HG03521 (cell line): ENCODE data around the gene HOMER3.
"Not testable (repeated sequence)": the region's sequence is repeated elsewhere in the genome, so short reads cannot be mapped to it uniquely, and the experiment has no call there.

Experiments used
- ATAC-seq: cut with Tn5 transposase; IDR thresholded peaks from one replicate; pipeline ENCODE4 v1.9.1; 2021; ENCODE audit warnings: mild to moderate bottlenecking, moderate library complexity; ENCODE audit not compliant: unreplicated experiment

HOMER3 gene

DNA sequence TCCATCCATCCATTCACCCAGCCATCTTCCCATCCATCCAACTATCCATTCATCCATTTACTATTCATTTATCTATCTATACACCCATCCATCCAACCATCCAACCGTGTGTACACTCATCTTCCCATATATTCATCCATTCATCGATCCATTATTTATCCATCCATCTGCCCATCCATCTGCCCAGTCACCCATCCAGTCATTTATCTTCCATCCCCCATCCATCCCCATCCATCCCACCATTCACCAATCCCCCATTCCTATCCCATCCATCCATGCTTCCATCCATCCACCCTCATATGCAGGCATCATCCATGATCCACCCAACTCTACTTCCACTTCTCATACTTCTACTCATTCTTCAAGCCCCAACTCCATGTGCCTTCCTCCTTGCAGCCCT, 14.0 kb upstream of the HOMER3 start:
- ATAC-seq = no peak

DNA sequence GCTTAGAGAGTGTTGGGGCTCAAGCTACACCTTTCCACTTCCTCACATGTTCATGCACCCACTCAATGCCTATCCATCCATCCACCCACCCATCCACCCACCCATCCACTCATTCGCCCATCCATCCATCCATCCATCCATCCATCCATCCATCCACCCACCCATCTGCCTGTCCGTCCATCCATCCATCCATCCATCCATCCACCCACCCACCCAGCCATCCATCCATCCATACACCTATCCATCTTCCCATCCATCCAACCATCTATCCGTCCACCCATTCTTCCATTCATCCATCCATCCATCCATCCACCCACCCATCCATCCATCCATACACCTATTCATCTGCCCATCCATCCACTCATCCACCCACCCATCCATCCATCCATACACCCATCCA, 13.1 kb upstream of the HOMER3 start:
- no peak for ATAC-seq

DNA sequence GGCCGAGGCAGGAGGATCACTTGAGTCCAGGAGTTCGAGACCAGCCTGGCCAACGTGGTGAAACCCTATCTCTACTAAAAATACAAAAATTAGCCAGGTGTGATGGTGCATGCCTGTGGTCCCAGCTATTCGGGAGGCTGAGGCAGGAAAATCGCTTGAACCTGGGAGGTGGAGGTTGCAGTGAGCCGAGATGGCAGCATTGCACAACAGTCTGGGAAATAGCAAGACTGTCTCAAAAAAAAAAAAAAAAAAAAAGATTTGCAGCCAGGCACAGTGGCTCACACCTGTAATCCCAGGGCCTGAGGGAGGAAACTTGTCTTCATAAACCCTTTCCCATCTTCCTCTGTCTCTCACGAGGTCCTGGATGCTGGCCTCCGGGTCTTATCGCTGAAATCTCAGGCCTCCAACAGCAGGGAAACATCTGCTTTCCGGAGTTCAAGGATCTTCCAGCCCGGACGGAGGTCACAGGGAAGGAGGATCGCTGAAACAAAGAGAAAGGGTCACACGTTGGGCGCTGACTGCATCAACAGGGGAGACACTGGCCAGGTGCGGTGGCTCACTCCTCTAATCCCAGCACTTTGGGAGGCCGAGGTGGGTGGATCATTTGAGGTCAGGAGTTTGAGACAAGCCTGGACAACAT, 11.5 kb upstream of the HOMER3 start:
- ATAC-seq = not testable (repeated sequence)

DNA sequence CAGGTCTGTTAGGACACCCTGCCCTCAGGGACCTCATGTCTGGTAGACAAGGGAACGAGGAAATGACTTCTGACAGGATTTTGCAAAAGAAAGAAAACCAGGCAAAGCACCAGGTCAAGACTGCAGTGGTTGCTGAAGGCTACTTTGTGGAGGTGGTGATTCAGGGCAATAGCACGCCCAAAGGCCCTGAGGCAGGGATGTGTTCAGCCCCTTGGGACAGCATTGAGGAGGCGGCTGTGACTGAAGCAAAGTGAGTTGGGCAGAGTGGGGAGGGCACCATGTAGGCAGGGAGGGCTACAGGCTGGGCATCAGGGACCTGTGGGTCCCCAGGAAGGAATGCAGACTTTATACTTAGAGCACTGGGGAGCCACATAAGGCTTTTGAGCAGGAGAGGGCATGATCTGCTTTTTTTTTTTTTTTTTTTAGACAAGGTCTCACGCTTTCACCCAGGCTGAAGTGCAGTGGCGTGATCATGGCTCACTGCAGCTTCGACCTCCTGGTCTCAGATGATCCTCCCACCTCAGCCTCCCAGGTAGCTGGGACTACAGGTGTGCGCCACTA, 10.8 kb upstream of the HOMER3 start:
- ATAC-seq = no peak

DNA sequence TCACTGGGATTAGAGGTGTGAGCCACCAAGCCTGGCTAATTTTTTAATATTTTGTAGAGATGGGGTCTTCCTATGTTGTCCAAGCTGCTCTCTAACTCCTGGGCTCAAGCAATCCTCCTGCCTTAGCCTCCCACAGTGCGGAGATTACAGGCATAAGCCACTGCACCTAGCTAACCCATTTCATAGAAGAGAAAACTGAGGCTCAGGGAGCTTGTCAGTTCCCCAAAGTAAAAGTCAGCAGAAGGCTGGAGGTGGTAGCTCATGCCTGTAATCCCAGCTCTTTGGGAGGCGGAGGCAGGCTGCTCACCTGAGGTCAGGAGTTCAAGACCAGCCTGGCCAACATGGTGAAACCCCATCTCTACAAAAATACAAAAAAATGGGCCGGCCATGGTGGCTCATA, 8.8 kb upstream of the HOMER3 start:
- no peak for ATAC-seq

DNA sequence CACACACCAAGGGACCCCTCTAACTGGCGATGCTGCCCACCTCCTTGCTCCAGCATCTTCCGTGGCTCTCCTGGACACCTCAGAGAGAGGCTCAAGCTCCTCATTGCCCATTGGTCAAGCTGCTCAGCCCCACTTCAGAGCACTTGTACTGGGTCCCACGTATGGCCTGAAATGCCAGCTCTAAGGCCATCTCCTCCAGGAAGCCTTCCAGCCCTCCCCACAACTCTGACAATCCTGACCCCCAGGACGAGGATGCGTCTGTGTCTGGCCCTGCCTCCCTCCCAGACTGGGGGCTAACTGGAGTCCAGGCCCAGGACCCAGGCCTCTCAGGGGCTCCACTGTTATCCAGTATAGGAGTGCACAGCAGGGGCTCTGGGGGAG, 7.9 kb upstream of the HOMER3 start:
- ATAC-seq = no peak

DNA sequence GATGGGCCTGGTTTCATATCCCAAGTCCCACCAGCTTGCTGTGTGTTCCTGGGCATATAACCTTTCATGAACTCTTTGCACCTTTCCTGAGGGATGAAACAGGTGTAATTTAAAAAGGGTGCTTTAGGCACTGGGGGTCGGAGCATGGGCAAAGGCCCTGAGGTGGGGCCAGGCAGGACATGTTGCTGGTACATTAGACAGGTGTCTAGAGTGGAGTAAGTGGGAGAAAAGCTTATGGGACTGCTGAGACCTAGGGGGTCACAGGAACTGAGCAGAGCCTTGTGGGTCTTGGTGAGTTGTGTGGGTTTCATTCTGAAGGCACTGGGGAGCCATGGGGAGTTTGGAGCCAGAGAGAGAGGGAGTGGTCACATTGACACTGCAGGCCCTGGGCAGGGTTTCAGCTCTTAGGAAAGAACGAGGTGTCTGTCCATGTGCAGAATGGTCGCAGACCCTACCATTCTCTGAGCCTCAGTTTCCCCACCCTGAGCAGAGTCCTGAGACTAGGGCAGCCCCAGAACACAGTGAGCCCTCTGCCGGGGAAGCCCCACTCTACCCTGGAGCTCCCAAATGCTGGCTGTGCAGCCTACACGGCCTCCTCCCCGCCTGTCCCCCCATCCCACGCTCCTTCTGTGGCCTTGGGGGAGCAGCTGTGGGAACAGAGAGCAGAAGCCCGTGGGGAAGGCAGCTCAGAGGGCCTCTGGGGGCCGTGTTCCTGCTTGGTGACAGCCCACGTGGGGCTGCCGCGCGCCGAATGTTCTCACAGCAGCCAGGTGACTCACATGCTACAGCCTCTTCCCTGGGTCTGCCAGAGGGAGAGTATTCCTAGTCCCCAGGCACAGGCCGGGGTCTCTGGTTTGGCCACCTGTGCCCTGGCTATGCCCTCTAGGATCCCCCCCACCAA, 7.3 kb upstream of the HOMER3 start:
- no peak for ATAC-seq

DNA sequence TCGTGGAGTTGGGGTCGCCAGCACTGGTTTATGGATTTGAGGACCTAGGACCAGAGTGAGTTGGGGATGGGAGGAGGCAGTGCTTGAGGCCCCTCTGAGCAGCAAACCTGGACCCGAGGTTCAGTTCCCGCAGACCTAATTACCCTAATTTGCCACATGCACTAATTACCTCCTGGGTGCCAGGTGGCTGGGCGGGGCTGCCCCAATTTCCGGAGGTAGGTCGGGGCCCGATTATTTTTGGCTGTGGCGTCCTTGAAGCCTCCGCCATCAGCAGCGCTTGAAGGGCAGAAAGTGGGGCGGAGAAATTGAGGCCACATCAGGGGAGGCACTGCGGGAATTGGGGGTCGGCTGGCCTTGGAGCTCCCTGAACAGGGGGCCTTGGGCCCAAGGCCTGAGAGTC, 5.9 kb upstream of the HOMER3 start:
- no peak for ATAC-seq

DNA sequence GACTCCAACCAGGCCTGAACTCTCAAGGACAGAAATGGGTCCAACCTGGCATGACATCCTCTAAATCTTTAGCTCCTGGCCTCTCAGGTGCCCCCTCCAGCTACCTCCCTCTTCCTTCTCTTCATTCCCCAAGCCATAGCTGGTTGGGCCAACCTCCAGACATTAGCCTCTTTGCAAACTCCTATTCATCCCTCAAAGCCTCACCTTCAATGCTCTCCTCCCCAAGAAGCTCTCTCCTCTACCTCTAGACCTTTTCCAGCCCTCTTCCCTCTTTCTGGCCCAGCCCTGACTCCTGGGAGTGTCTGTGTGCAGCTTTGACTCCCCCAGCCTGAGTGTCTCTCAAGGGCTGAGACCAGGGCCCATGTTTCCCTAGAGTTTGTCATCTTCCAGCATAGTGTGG, 5.3 kb upstream of the HOMER3 start:
- no peak for ATAC-seq

DNA sequence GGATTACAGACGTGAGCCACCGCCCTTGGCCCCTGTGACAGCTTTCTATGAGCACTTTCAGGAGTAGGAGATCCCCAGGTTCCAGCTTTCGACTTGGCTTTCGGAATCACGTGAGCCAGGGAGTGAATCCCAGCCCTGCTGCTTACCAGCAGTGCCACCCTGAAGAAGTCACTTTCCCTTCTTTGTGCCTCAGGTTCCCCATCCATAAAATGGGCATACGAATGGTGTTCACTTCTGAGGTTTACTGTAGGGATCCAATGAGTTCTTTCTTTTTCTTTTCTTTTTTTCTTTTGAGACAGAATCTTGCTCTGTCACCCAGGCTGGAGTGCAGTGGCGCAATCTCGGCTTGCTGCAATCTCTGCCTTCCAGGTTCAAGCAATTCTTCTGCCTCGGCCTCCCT, 4.3 kb upstream of the HOMER3 start:
- no peak for ATAC-seq

DNA sequence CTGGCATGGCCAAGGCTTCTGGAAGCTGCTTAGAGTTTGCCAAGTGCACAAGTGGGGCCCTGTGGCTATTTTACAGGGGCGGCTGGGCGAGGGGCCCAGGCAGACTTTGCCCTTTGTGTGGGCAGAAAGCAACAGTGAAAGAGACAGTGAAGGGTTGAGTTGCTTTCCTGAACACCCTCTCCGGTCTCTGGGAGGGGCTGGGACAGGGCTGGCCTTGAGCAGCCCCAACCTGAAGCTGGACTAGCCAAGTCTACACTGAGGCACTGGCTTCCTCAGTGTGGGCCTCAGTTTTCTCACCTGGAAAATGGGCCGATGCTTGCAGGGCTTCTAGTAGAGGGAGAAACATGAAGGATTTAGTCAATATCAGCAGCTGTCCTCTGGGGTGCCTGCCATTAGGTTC, 2.4 kb upstream of the HOMER3 start:
- no peak for ATAC-seq

DNA sequence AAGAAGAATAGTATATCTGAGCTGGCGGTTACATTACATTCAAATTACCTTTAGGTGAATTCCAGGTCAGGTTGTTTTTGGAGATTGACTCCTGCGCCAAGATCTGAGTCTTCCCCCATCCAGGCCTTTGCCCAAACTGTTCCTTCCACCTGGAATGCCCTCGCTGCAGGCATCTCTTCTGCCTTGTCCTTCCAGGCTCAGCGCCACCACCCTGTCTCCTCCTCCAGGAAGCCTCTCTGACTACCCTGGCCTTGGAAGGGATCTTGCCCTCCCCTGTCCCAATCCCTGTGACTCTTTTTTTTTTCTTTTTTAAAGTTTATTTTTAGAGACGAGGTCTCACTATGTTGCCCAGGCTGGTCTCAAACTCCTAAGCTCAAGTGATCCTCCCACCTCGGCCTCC, 1.7 kb upstream of the HOMER3 start:
- no peak for ATAC-seq

DNA sequence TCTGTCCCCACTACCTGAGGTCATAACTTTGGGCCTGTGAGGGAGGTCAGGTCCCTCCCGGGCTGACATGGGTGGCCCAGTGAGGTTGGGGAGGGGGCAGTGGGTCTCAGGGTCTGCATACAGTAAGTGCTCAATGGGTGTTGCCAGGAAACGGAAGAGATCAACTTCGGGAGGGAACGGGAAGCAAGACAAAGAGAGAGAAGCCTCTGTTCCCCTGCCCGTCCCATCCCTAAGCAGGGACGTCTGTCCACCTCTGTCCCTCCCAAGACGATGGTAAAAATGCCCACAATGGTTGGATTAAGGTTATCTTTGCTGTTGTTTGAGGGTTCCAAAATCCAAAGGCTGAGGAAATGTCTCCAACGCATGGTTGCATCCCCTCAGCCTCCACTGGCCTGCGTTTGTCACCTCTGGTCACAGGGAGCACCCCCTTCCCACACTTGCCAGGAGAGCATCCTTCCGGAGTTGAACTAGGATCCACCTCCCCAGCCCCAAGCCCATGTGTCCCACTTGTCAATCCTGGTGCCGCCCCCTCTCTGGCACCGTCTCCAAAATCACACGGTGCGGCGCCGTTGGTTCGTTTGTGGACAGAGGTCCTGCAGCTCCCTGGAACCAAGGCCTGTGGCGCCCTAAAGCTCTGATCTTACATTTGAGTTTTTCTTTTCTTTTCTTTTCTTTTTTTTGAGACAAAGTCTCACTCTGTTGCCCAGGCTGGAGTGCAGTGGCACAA, 774 bp upstream of the HOMER3 start:
- ATAC-seq = no peak

DNA sequence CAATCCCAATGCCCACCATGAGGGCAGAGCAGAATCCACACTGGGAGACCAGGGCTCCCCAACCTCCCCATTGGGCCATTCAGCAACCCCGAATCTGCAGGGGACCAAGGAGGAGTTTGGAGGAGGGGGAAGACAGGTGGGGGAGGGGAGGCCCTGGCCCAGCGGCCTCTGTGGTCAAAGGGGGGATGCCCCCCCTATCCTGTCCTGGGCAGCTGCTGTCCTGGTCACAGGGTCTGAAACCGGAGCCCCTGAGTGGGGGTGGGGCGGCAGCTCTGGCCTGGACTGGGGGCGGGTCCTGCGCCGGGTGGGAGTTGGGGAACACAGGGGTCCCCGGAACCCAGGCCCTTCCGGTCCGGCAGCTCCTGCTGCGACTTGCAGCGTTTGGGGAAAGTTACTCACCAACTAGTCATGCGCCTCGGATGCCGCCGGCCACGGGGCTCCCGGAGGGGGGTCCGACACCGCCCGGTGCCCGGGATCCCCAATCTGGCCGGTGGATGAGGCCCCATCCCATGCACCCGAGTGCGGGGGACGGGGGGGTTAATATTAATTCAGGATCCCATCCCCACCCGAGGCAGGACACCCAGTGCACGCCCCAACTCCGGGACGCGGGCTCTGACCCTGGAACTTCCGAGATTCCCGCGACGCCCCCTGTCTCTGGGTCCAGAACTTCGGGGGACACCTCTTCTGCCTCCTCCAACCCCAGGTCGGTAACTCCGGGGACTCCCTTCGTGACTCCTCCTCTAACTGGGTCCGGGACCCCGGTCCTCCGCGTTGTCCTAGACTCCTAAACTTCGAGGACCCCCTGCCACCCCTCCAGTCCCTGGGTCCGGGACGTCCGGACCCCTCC, 872 bp downstream of the HOMER3 start:
- no peak for ATAC-seq

DNA sequence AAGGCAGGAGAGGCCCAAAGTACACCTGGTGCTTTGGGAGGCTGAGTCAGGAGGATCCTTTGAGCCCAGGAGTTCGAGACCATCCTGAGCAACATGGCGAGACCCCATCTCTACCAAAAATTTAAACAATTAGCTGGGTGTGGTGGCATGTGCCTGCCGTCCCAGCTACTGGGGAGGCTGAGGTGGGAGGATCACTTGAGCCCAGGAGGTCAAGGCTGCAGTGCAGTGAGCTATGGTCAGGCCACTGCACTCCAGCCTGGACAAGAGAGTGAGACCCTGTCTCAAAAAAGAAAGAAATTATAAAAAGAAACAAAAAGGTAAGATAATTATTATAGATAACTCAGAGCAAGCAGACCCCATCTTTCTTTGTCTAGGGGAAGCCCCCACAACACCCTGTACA, 1.9 kb downstream of the HOMER3 start:
- no peak for ATAC-seq

DNA sequence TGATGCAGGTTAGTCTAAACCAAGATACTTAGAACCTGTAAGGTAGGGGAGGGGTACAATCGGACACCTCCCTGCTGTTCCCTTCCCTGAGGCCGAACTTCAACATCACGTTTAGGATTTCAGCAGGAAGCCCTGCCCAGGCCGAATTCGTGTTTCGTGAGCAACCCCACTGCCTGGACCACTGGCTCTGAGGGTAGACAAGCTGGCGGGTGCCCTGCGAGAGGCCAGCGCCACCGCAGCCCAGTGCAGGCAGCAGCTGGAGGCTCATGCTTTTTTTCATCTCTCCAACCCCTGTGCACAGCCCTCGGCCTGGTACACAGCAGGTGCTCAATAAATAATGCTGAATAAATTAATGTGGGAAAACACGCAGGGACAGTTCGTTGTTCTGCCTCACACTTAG, 7.7 kb downstream of the HOMER3 start:
- no peak for ATAC-seq

DNA sequence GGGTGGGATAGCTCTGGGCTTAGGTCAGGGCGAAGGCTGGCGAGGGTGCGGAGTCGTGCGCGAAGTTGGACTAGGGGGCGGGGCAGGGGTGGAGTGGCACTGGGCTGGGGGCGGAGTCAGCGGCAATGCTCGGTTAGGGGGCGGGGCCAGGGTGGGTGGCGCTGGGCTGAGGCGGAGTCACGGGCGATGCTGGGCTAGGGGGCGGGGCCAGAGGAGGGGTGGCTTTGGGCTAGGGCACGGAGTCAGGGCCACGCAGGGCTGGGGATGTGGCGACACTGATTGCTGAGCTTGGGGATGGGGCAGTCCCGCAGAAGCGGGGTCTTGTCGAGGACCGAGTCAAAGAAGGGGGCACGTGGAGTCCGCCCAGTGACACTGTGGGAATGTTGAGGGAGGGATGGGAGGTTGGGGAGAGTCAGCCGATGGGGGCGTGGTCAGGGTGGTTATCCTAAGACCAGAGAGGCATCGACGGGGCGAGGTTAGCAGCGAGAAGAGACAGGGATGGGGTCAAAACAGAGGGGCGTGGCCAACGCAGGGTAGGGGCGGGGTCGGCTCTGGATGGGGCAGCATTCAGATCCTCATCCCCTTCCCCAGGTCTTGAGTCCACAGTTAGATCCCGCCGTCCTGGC, 8.7 kb downstream of the HOMER3 start:
- no peak for ATAC-seq

DNA sequence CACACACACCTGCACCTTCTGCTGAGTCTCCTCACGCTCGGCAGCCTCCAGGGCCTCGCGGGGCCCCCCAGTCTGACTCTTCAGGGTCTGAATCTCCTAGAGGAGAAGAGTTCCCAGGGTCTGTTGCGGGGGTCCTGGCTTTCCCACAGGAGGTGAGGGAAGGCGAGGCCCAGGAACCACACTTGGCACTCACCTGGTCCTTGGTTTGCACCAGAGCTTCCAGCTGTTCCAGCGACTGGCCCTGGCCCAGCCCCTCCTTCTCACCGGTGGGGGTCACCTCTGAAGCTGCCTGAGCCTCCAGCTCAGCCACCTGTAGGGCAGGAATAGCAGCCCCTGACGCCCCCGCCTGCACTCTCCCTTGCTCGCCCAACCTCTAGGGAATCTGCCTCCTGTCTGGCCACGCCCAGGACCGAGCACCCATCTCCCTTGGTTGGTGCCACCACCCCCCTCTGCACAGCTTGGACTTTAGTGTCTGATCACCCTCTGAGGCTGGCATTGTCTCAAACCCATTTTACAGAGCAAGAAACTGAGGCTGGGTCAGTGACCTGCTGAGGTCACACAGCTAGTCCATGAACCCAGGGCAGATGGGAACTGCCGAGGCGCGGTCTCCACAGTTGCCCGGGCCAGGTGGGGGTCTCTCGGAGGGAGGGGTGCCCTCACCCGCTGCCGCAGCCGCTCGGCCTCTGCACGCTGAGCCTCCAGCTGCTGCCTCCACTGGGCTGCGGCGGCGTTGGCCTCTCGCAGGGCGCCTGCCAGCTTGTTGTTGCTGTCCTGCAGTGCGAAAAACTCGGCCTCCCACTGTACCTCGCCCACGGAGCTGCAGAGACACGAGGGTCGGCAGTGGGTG, 9.5 kb downstream of the HOMER3 start:
- no peak for ATAC-seq

DNA sequence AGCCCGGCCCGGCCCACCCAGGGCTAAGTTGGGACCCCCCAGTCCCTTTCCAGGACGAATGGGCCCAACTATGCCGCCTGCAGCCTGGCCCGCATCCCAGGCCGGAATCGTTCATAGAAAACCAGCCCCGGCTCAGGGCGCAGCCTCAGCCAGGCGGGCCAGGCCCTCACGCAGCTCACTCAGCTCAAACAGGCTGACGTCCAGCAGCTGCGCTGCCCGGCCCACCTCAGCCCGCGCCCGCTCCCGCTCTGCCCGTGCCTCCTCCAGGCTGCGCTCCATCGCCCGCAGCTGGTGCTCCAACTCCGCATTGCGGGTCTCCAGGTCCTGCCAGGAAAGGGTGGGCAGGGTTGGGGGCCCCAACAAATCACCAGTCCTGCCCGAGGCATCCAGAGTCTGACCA, 11.7 kb downstream of the HOMER3 start:
- no peak for ATAC-seq
